WTC11 (cell line): Measurements from ENCODE around the gene GSX2.

ENCODE experiments used
- CREB1 ChIP-seq: sonication (generic); formaldehyde crosslinking; IDR thresholded peaks from 2 replicates; pipeline ENCODE4 v1.8.0; 2023; ENCODE audit warnings: mild to moderate bottlenecking, missing genetic modification reagents
- CTCF ChIP-seq: fragments of 200-600 bp; IDR thresholded peaks from 2 replicates; pipeline ENCODE4 v1.8.0; 2022; ENCODE audit warnings: antibody characterized with exemption
- ELF4 ChIP-seq: sonication (generic); formaldehyde crosslinking; IDR thresholded peaks from 2 replicates; pipeline ENCODE4 v1.8.1; 2022; ENCODE audit warnings: low read depth, mild to moderate bottlenecking, moderate library complexity, missing genetic modification reagents
- ESRRA ChIP-seq: sonication (generic); formaldehyde crosslinking; IDR thresholded peaks from 2 replicates; pipeline ENCODE4 v1.8.1; 2022; ENCODE audit warnings: mild to moderate bottlenecking, missing genetic modification reagents, borderline replicate concordance
- FOXP1 ChIP-seq: sonication (generic); formaldehyde crosslinking; IDR thresholded peaks from 2 replicates; pipeline ENCODE4 v1.8.0; 2022; ENCODE audit warnings: missing genetic modification reagents, mild to moderate bottlenecking, moderate library complexity, borderline replicate concordance
- JUN ChIP-seq: sonication (generic); formaldehyde crosslinking; IDR thresholded peaks from 2 replicates; pipeline ENCODE4 v1.8.0; 2023; ENCODE audit warnings: mild to moderate bottlenecking, missing genetic modification reagents
- NR3C1 ChIP-seq: sonication (generic); formaldehyde crosslinking; conservative IDR thresholded peaks from 2 replicates; pipeline ENCODE4 v1.8.1; 2023; ENCODE audit warnings: low read depth, mild to moderate bottlenecking, missing genetic modification reagents
- ZBTB21 ChIP-seq: sonication (generic); formaldehyde crosslinking; IDR thresholded peaks from 2 replicates; pipeline ENCODE4 v1.8.1; 2023; ENCODE audit warnings: mild to moderate bottlenecking, missing genetic modification reagents, borderline replicate concordance
- ZNF232 ChIP-seq: sonication (generic); formaldehyde crosslinking; IDR thresholded peaks from 2 replicates; pipeline ENCODE4 v1.8.0; 2022; ENCODE audit warnings: mild to moderate bottlenecking, missing genetic modification reagents

GRCh38 chr4:54061873-54062272 is 38.1 kb upstream of the GSX2 start:
- no peak for TF ChIP-seq JUN (CRISPR knock-in tag)
- TF ChIP-seq CTCF, result no peak
- TF ChIP-seq ESRRA (CRISPR knock-in tag), result no peak
- no peak for TF ChIP-seq ELF4
- TF ChIP-seq ZBTB21 (CRISPR knock-in tag), result no peak
- no peak for TF ChIP-seq FOXP1
- TF ChIP-seq ZNF232 (CRISPR knock-in tag), result no peak
- no peak for TF ChIP-seq CREB1 (CRISPR knock-in tag)
- no peak for TF ChIP-seq NR3C1
